GM06990 (cell line): ENCODE measurements around the gene EIF1AX.

ENCODE experiments used
- DNase-seq: peaks from one replicate; pipeline ENCODE4 v3.0.0-alpha.2; 2011; ENCODE audit not compliant: insufficient read length; ENCODE audit errors: extremely low read depth
- H3K27me3 ChIP-seq: replicated peaks from 2 replicates; pipeline ENCODE4 v1.6.0; 2011; ENCODE audit warnings: low read length; ENCODE audit not compliant: control insufficient read depth, insufficient read depth
- H3K36me3 ChIP-seq: 2 replicates; pipeline ENCODE4 v1.5.1; 2011; ENCODE audit warnings: low read length; ENCODE audit not compliant: control insufficient read depth, insufficient read depth
- H3K4me3 ChIP-seq: replicated peaks from 2 replicates; pipeline ENCODE4 v1.5.1; 2011; ENCODE audit warnings: low read depth, mild to moderate bottlenecking, control low read depth, low read length
- TF ChIP-seq, protein P1 (sequence below): IDR thresholded peaks from 2 replicates; pipeline ENCODE4 v1.5.1; 2011; ENCODE audit warnings: low read length, control low read depth, mild to moderate bottlenecking, inconsistent platforms; ENCODE audit not compliant: insufficient read depth, poor library complexity, severe bottlenecking

EIF1AX gene

DNA sequence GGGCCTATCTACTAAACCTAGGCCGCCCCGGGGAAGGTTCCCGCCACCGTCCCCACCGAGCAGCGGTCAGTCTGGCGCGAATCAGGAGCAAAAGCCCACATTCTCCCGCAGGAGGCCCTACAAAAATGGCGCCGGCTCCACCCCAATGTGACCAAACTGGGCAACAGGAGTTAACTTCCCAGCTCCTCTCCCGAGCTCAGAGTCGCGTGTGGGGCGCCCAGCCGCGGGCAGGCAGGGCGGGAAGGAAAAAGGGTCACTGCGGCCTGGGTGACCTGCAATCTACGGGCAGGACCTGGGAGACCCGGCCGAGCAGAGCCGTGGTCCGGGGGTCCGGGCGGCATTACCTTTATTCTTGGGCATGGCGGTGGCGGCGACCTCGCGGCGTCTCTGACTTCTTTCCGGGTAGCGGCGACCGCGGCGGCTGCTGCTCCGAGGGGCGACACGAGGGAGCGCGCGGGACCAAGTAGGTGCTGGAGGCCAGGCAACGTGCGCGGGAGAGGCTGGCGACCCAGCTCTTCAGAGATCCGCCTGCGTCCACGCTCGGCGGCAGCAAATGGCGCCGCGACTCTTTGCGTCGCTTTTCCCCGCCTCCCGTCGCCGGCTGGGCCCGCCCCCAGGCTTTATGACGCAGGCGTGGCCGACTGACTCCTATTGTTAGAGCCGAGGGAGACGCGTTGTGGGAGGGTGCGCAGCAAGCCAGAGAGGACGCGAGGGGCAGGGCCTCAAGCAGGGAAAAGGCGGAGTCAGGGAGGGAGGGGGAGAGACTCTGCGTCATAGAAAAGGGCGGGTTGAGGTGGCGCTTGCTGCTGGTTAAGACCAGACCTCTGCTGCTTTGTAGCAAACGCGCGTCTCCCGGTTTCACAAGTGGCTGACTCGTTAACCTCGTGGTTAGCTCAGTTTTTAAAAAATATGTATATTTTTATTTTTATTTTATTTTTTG is at the start of gene EIF1AX:
EIF1AX (minus strand) TSS at position 558 of the 940 bp plus-strand sequence; CDS start at position 360, 198 bp downstream.
- Histone ChIP-seq H3K27me3 (no peaks in the 10 kb centered on the region), H3K4me3 (peak within 1 kb of the TSS; percentile 98), H3K36me3 (peaks cover 4% of the 10 kb centered on the region)
- TF ChIP-seq, protein P1, sequence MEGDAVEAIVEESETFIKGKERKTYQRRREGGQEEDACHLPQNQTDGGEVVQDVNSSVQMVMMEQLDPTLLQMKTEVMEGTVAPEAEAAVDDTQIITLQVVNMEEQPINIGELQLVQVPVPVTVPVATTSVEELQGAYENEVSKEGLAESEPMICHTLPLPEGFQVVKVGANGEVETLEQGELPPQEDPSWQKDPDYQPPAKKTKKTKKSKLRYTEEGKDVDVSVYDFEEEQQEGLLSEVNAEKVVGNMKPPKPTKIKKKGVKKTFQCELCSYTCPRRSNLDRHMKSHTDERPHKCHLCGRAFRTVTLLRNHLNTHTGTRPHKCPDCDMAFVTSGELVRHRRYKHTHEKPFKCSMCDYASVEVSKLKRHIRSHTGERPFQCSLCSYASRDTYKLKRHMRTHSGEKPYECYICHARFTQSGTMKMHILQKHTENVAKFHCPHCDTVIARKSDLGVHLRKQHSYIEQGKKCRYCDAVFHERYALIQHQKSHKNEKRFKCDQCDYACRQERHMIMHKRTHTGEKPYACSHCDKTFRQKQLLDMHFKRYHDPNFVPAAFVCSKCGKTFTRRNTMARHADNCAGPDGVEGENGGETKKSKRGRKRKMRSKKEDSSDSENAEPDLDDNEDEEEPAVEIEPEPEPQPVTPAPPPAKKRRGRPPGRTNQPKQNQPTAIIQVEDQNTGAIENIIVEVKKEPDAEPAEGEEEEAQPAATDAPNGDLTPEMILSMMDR: no peak
- peak; percentile 99 for DNase-seq

GRCh38 chrX:20189171-20189570 is 47.5 kb upstream of the EIF1AX start:
- TF ChIP-seq, protein P1: no peak
- H3K36me3 ChIP-seq: no peaks in the 10 kb centered on the region; the same call in 1 of the 2 replicates
- no peak for DNase-seq
- no peak overlapping the region for H3K4me3 ChIP-seq
- no peaks in the 10 kb centered on the region for H3K27me3 ChIP-seq

DNA sequence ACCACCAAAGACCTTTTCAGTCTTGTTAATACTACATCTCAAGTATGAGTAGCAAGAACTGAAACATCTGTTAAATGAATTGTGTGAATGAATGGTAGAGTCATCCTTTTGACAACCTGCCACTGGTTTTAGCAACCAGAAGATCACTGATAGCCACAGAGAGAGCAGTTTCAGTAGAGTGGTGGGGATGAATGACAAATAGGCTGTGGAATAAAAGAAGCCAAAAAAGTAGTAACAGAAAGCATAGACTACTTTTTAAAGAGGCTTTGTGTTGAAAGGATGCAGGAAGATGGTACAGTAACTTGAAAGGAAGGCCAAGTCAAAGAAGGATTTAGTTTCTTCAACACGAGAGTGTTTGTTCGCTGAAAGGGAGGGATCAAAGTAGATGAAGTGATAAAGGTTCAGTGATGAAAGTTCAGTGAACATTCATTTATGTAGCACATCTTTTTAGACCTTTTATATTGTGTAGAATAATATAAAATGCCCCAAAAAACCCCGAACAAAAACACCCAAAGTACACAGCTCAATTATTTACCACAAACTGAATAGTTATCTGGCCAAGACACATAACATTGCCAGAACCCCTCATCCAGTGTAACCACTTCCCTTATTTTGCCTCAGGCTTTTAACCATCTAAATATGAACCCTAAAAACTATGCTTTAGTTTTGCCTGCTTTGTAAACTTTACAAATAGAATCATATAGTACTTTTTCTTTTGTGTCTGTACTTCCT is 40.1 kb upstream of the EIF1AX start:
- no peak for DNase-seq
- Histone ChIP-seq H3K4me3 (no peak overlapping the region), H3K36me3 (no peaks in the 10 kb centered on the region), H3K27me3 (no peaks in the 10 kb centered on the region)
- TF ChIP-seq, protein P1: no peak

- Histone ChIP-seq H3K4me3 (no peak overlapping the region), H3K27me3 (no peaks in the 10 kb centered on the region), H3K36me3 (no peaks in the 10 kb centered on the region; the same call in 1 of the 2 replicates)
- TF ChIP-seq, protein P1: no peak
- DNase-seq: no peak
Measured at GRCh38 chrX:20177093-20177492, 35.5 kb upstream of the EIF1AX start.

DNA sequence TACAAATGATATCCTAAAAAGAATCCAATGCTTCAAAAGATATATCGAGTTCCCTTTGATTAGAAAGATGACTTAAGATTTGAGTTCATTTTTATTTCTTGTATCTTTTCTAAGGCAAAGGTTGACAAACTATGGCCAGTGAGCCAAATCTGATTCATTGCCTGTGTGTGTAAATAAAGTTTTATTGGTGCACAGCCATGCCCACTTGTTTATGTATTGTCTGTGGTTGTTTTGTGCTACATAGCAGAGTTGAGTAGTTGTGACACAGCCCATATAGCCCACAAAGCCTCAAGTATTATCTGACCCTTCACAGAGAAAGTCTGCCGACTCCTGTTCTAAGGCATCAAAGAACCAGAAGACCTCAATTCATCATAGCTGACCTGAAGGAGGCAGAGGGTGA is 32.2 kb upstream of the EIF1AX start:
- Histone ChIP-seq H3K4me3 (no peak overlapping the region), H3K27me3 (no peaks in the 10 kb centered on the region), H3K36me3 (no peaks in the 10 kb centered on the region; the same call in 1 of the 2 replicates)
- DNase-seq: no peak
- TF ChIP-seq, protein P1: no peak
